Activated B cell treated with CpG ODN at 0.5 μM for 24 hours (primary cell): Measurements from ENCODE around the gene LYPD4. TPM values are rescaled to one million over a fixed set of nuclear protein-coding genes. Genes with fewer than 3 reads are reported as not detected.

Source experiments
- ATAC-seq: fragments of 200-7000 bp; cut with Tn5 transposase; one replicate; pipeline ENCODE4 v1.10.0; 2021; ENCODE audit warnings: low read depth, mild to moderate bottlenecking, moderate library complexity
- CTCF ChIA-PET: fragments of 350-600 bp; sonication (Branson Sonifier 250); formaldehyde crosslinking; loops from one replicate; lab custom pipeline; 2021; ENCODE audit warnings: antibody characterized with exemption; lab: Charles Lee
- POLR2A ChIA-PET: fragments of 350-600 bp; sonication (Branson Sonifier 250); formaldehyde crosslinking; loops from one replicate; lab custom pipeline; 2021; ENCODE audit warnings: antibody characterized with exemption; lab: Charles Lee
- DNase-seq: peaks from one replicate; pipeline ENCODE4 v3.0.0; 2022
- H3K27ac Mint-ChIP-seq: one replicate; pipeline ENCODE4 v1.8.0; 2020; ENCODE audit warnings: mixed read lengths
- H3K27me3 Mint-ChIP-seq: one replicate; pipeline ENCODE4 v1.8.0; 2021; ENCODE audit warnings: mixed read lengths
- H3K36me3 Mint-ChIP-seq: one replicate; pipeline ENCODE4 v1.8.0; 2021; ENCODE audit warnings: low read depth, mixed read lengths
- H3K4me1 Mint-ChIP-seq: one replicate; pipeline ENCODE4 v1.8.0; 2021; ENCODE audit warnings: mixed read lengths
- H3K4me3 Mint-ChIP-seq: one replicate; pipeline ENCODE4 v1.8.0; 2020; ENCODE audit warnings: mild to moderate bottlenecking, mixed read lengths
- H3K9me3 Mint-ChIP-seq: one replicate; pipeline ENCODE4 v1.8.0; 2020; ENCODE audit warnings: mixed read lengths
- intact Hi-C: fragments of 100-400 bp; cut with micrococcal nuclease; formaldehyde crosslinking; loops from one replicate; pipeline ENCODE4 v1.15.1; 2024
- total RNA-seq: library from RNA; stranded (reverse); gene quantifications from 2 replicates; pipeline ENCODE4 v1.2.3, GENCODE V29; 2022
- TF ChIP-seq, protein P1 (sequence below): fragments of 200-600 bp; IDR thresholded peaks from one replicate; pipeline ENCODE4 v1.8.0; 2022; ENCODE audit warnings: antibody characterized with exemption, mild to moderate bottlenecking

Gene LYPD4
- total RNA-seq, 1 donor from 2014 or later: not detected

DNA sequence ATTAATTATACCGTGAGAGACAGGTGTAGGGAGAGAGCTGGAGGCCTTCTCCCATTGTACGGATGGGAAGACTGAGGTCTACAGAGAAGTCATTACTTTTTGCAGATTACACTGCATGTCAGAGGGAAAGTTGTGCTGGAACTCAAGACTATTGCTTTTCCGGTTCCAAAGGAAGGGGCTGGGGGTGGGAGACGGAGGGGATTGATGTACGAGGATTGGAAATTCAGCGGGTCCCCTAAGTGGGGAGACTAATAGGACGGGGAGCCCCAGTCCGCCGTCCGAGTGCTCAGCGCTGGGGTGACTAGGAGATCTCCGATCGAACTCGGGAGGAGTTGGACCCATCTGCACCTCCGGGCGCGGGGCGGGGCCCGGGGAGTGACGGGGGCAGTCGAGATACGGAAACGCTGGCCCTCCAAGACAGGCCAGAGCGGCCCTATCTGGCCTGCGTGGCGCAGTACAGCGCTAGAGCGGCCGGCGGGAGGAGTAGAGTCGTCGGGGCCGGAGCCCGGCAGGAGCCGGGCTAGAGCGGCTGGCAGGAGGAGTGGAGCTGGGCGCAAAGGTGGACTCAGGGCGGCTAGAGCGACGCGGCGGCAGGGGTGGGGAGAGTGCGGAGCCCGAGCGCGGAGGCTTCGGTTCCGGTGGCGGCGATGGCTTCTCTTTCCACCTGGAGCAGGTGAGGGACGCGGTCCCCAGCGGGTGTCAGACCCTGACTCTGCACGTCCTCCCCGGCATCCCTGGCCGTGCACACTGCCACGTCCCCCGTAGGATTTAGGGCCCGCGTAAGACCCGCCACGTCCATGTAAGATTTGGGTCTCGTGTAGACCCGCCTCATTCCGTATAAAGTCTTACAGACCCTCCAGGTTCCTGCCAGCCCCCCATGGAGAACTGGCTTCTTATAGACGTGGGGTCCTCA is 39.6 kb upstream of the LYPD4 start:
- H3K9me3 Mint-ChIP-seq: no peaks in the 10 kb centered on the region
- H3K4me3 Mint-ChIP-seq: peak overlapping the region; percentile 96
- TF ChIP-seq, protein P1, sequence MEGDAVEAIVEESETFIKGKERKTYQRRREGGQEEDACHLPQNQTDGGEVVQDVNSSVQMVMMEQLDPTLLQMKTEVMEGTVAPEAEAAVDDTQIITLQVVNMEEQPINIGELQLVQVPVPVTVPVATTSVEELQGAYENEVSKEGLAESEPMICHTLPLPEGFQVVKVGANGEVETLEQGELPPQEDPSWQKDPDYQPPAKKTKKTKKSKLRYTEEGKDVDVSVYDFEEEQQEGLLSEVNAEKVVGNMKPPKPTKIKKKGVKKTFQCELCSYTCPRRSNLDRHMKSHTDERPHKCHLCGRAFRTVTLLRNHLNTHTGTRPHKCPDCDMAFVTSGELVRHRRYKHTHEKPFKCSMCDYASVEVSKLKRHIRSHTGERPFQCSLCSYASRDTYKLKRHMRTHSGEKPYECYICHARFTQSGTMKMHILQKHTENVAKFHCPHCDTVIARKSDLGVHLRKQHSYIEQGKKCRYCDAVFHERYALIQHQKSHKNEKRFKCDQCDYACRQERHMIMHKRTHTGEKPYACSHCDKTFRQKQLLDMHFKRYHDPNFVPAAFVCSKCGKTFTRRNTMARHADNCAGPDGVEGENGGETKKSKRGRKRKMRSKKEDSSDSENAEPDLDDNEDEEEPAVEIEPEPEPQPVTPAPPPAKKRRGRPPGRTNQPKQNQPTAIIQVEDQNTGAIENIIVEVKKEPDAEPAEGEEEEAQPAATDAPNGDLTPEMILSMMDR: no peak
- H3K36me3 Mint-ChIP-seq: peaks cover 56% of the 10 kb centered on the region
- H3K27me3 Mint-ChIP-seq: no peaks in the 10 kb centered on the region
- ChIA-PET CTCF (interaction anchor here (0.6 to 4.5 kb wide), 6 partner anchors 11 to 91 kb away, joined by 3 to 41 read pairs (median 4); partner anchors contain the start of gene RPS19), POLR2A (interaction anchor here (0.6 to 10.7 kb wide), 21 partner anchors 10 to 249 kb away, joined by 3 to 279 read pairs (median 5); partner anchors contain the start of genes CD79A, ERFL, POU2F2 and RABAC1)
- intact Hi-C loops: loop anchor here (1.0 to 10.0 kb wide), 6 partner anchors 9 to 339 kb away; partner anchors contain the start of genes RABAC1 and RPS19
- peak; percentile 86 for DNase-seq
- peak; percentile 82 for ATAC-seq
- H3K4me1 Mint-ChIP-seq: peaks cover 78% of the 10 kb centered on the region
- peak overlapping the region; percentile 97 for H3K27ac Mint-ChIP-seq

DNA sequence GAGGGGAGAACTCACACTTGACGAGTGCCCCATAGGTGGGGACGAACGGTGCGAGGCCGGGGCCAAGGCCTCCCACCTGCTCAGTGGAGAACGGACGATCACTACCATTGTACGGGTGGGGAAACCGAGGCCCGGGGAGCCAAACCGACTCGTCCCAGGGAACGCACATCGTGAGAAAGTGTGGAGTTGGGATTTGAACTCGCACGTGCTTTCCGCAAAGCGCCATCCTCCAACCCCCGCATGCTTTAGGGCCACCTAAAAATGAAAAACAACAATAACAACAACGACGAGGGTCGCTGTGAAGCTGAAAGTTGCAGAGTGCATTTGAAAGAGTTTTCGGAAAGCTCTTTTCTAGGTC is 39.0 kb upstream of the LYPD4 start:
- intact Hi-C loops: loop anchor here (10.0 kb wide), 1 partner anchor 339 kb away; no protein-coding TSS in a partner anchor
- TF ChIP-seq, protein P1: no peak
- Mint-ChIP-seq H3K27me3 (no peaks in the 10 kb centered on the region), H3K36me3 (peaks cover 58% of the 10 kb centered on the region), H3K27ac (peak overlapping the region; percentile 97), H3K4me3 (peak overlapping the region; percentile 96), H3K4me1 (peaks cover 80% of the 10 kb centered on the region), H3K9me3 (no peaks in the 10 kb centered on the region)
- peak; percentile 0 for ATAC-seq
- DNase-seq: no peak
- POLR2A ChIA-PET: interaction anchor here (0.6 to 10.7 kb wide), 14 partner anchors 9 to 242 kb away, joined by 3 to 279 read pairs (median 6); partner anchors contain the start of genes CD79A, ERFL, RABAC1 and RPS19
- CTCF ChIA-PET: interaction anchor here (1.1 to 2.2 kb wide), 4 partner anchors 10 to 51 kb away, joined by 3 to 8 read pairs (median 4); partner anchors contain the start of gene RPS19

DNA sequence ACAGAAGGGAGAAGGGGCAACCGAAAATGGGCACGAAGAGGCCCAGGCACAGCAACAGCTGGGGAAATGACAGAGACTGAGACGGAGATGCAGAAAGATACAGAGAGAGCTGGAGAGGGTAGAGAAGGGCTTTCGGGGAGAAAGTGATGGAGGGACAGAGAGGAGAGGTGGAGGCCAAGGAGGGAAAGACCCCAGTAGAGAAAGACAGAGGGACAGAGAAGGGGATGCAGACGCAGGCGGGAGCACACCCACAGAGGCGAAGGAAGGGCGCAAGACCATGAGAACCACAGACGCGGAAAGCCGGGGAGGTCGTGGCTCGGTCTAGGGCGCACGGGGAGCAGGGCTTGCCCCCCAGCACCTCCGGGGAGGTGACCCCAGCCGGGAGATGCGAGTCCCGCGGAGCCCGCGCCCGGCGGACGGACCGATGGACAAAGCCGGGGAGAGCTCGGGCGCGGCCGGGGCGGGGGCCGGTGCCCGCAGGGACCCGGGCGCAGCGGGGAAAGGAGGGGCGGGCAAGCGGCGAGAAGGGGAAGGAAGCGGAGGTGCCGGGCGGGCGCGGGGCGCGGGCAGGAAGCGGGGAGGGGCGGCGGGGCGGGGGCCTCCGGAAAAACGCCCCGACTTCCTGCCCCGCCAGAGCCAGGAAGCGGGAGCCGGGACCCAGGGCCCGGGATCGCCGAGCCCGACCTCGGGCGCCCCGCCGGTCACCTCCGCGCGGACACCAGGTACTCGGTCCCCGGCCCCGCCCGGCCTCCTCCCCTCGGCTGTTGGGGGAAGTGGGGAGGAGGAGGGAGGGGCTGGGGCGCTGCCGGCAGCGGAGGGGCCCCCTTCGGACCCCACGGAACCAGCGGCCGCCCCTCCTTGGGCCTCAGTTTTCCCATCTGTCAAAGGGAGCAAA is 38.3 kb upstream of the LYPD4 start, which contains the start of gene ARHGEF1:
Gene ARHGEF1 (plus strand): TSS at position 617 of the 895 bp plus-strand sequence. CDS start 4,899 bp downstream, outside the sequence.
- Mint-ChIP-seq H3K4me3 (peak within 1 kb of the TSS; percentile 96), H3K4me1 (peaks cover 80% of the 10 kb centered on the region), H3K27ac (peak within 1 kb of the TSS; percentile 97), H3K9me3 (no peaks in the 10 kb centered on the region), H3K36me3 (peaks cover 61% of the 10 kb centered on the region), H3K27me3 (no peaks in the 10 kb centered on the region)
- peak; percentile 72 for DNase-seq
- TF ChIP-seq, protein P1: no peak
- ATAC-seq: peak; percentile 22
- ChIA-PET POLR2A (interaction anchor here (0.6 to 10.7 kb wide), 12 partner anchors 9 to 242 kb away, joined by 3 to 279 read pairs (median 8); partner anchors contain the start of genes CD79A, RABAC1, RPS19 and ZNF574), CTCF (interaction anchor here (1.8 to 2.2 kb wide), 2 partner anchors 10 to 24 kb away, joined by 4 to 8 read pairs; no protein-coding TSS in a partner anchor)
- intact Hi-C loops: loop anchor here (10.0 kb wide), 1 partner anchor 338 kb away; no protein-coding TSS in a partner anchor

DNA sequence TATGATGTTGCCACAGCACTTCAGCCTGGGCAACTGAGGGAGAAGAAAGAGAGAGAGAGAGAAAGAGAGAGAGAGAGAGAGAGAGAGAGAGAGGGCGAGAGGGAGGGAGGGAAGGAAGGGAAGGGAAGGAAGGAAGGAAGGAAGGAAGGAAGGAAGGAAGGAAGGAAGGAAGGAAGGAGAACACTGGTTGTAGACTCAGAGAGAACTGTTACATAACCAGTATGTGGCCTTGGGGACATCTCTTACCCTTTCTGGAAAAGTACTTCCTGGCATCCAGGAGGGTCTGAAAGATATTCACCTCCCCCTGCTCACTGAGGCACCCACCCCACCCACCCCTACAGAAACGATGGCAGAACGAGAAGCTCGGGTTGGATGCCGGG is 35.8 kb upstream of the LYPD4 start:
- Mint-ChIP-seq H3K4me3 (peak overlapping the region; percentile 98), H3K27ac (peak overlapping the region; percentile 98), H3K4me1 (peaks cover 74% of the 10 kb centered on the region), H3K27me3 (no peaks in the 10 kb centered on the region), H3K36me3 (peaks cover 59% of the 10 kb centered on the region), H3K9me3 (no peaks in the 10 kb centered on the region)
- intact Hi-C loops: loop anchor here (10.0 kb wide), 1 partner anchor 336 kb away; no protein-coding TSS in a partner anchor
- ChIA-PET POLR2A (interaction anchor here (0.6 to 10.7 kb wide), 8 partner anchors 6 to 249 kb away, joined by 3 to 279 read pairs (median 6); partner anchors contain the start of genes CD79A, RPS19 and ZNF574), CTCF (no interaction called here)
- no peak for ATAC-seq
- no peak for DNase-seq
- TF ChIP-seq, protein P1: no peak
